Spleen (tissue), 11 donors: ENCODE data around the gene SLC8B1. TPM values are rescaled to one million over a fixed set of nuclear protein-coding genes. Genes with fewer than 3 reads are reported as not detected.

Experiments
- DNase-seq: peaks from one replicate; pipeline ENCODE4 v3.0.0-alpha.2; 2020
- H3K27ac ChIP-seq, 8 donors: fragments of 200-600 bp; sonication (generic) in 7 of 8; 1 replicate in 4 of 8; 2 replicates in 4 of 8; pipeline versions ENCODE4 v1.5.0 to v1.8.0; 2016 to 2021; ENCODE audit warnings: inconsistent platforms in 4 of 8, mild to moderate bottlenecking in 4 of 8, moderate library complexity in 1 of 8
- H3K27me3 ChIP-seq, 7 donors: fragments of 200-600 bp; sonication (generic) in 6 of 7; replicated peaks in 1 of 7; 1 replicate in 4 of 7; 2 replicates in 3 of 7; pipeline versions ENCODE4 v1.5.0 to v1.8.0; 2016 to 2021; ENCODE audit warnings: inconsistent platforms in 3 of 7, mild to moderate bottlenecking in 1 of 7
- H3K36me3 ChIP-seq, 6 donors: fragments of 200-600 bp; sonication (generic) in 5 of 6; 1 replicate in 4 of 6; 2 replicates in 2 of 6; pipeline versions ENCODE4 v1.5.0 to v1.8.0; 2016 to 2021; ENCODE audit warnings: inconsistent platforms in 2 of 6
- H3K4me1 ChIP-seq, 6 donors: fragments of 200-600 bp; sonication (generic) in 5 of 6; 1 replicate in 3 of 6; 2 replicates in 3 of 6; pipeline versions ENCODE4 v1.5.0 to v1.8.0; 2016 to 2021; ENCODE audit warnings: inconsistent platforms in 3 of 6
- H3K4me3 ChIP-seq, 8 donors: fragments of 200-600 bp; sonication (generic) in 7 of 8; 1 replicate in 4 of 8; 2 replicates in 4 of 8; pipeline versions ENCODE4 v1.5.0 to v1.8.0; 2016 to 2021; ENCODE audit warnings: inconsistent platforms in 4 of 8, mild to moderate bottlenecking in 4 of 8, moderate library complexity in 2 of 8
- H3K9me3 ChIP-seq, 8 donors: fragments of 200-600 bp; sonication (generic) in 7 of 8; 1 replicate in 4 of 8; 2 replicates in 4 of 8; pipeline versions ENCODE4 v1.5.0 to v1.8.0; 2016 to 2021; ENCODE audit warnings: inconsistent platforms in 4 of 8
- POLR2A ChIP-seq, 3 donors: fragments of 450-650 bp; IDR thresholded peaks; one replicate each; pipeline ENCODE4 v1.5.1; 2017; ENCODE audit warnings: antibody characterized with exemption in 3 of 3, mild to moderate bottlenecking in 1 of 3
- POLR2AphosphoS5 ChIP-seq, 3 donors: sonication (generic); formaldehyde crosslinking; IDR thresholded peaks; one replicate each; pipeline ENCODE4 v1.5.1; 2017; ENCODE audit warnings: antibody characterized with exemption in 3 of 3
- WGBS, 5 donors: extraction: QIAGEN DNeasy Blood & Tissue Kit in 3 of 5; methylation state at CpG; one replicate each; pipeline versions ENCODE4 v1.1.5 to v1.1.7; 2013 to 2018; 5-methylcytosine and 5-hydroxymethylcytosine counted together
- intact Hi-C: fragments of 100-400 bp; cut with DNase I; formaldehyde crosslinking; loops from one replicate; pipeline ENCODE4 v1.15.0; 2023; ENCODE audit warnings: low total_unique reads
- polyA plus RNA-seq, 3 donors: library from polyadenylated mRNA; stranded (reverse); fragments of 200-250 nt; gene quantifications; one replicate each; pipeline ENCODE4 v1.2.1, GENCODE V29; 2013
- total RNA-seq, 7 donors: library from RNA; depleted of rRNA in 3 of 7; stranded (reverse); fragments of >200 nt in 3 of 7; fragmentation: NEBNext Ultra II Directional in 4 of 7; extraction: Animal tissue kit (Norgen Biotek cat#: 25700) in 4 of 7; gene quantifications; one replicate each; pipeline versions ENCODE4 v1.1.0 to v1.2.1, GENCODE V29; 2016 to 2021
- TF ChIP-seq, protein P1 (sequence below), 11 experiments: fragments of 200-600 bp in 7 of 11; fragments of 450-650 bp in 4 of 11; sonication (generic) in 4 of 11; IDR thresholded peaks in 8 of 11; conservative IDR thresholded peaks in 3 of 11; 1 replicate in 7 of 11; 2 replicates in 4 of 11; pipeline versions ENCODE4 v1.4.0 to v1.8.0; 2016 to 2021; ENCODE audit warnings: antibody characterized with exemption in 11 of 11, inconsistent platforms in 4 of 11, mild to moderate bottlenecking in 1 of 11
- donor health status: healthy with polysubstance abuse.
- donor health status: DM: no; HTN: no; CAD: no; lungs with moderate emphysema.
- donor health status: DM: no; HTN: no; CAD: no.
- donor health status: Bipolar disorder and iron deficiency.
- donor health status: healthy.
- donor health status: DM: no; HTN: no; CAD: no.
- donor health status: DM: yes; HTN: yes; CAD: no.

The SLC8B1 gene
- total and polyA plus RNA-seq, 10 donors = 15.0 to 126 (median 71.1) TPM

DNA sequence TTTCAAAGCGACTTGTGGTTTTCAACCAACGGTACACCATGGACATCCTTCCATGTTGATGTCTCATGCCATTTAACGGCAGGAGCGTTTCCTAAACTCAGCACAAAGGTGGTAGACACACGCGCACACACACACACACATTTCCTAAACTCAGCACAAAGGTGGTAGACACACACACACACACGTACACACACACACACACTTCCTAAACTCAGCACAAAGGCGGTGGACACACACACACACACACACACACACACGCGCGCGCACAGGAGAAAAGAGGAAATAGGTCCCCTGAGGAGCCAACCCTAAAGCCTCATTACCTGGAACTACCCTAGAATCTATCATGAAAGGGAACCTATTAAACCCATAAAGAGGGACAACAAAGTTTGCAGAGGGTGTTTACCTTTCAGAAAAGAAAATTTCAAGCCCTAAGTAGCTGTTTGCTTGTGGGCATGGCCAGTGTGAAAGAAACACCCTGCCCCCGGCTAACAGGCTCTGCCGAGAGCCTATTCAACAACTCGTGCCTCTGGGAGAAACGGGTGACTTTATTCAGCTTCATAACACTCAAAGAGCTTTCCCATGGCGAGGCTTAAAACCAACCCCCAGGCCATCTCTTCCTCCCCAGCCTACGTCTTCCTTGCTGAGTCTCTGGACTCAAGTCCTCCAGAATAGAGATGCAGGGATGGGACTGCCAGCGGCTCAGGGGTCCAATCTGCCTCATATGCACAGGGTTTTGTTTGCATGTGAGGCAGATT lies 31.8 kb downstream of the SLC8B1 start:
- no peaks in the 10 kb centered on the region for H3K27me3 ChIP-seq
- H3K4me3 ChIP-seq = no peak overlapping the region
- peaks cover 4 to 100% (median 70%) of the 10 kb centered on the region in 6 donors for H3K36me3 ChIP-seq
- no peak for DNase-seq
- intact Hi-C loops = no loop called here
- no peaks in the 10 kb centered on the region for H3K9me3 ChIP-seq
- peaks cover 8 to 37% (median 14%) of the 10 kb centered on the region in 6 donors for H3K4me1 ChIP-seq
- TF ChIP-seq POLR2AphosphoS5 (IDR thresholded peaks at IDR 0.05) (no peak), POLR2A (IDR thresholded peaks at IDR 0.05) (no peak)
- TF ChIP-seq, protein P1, sequence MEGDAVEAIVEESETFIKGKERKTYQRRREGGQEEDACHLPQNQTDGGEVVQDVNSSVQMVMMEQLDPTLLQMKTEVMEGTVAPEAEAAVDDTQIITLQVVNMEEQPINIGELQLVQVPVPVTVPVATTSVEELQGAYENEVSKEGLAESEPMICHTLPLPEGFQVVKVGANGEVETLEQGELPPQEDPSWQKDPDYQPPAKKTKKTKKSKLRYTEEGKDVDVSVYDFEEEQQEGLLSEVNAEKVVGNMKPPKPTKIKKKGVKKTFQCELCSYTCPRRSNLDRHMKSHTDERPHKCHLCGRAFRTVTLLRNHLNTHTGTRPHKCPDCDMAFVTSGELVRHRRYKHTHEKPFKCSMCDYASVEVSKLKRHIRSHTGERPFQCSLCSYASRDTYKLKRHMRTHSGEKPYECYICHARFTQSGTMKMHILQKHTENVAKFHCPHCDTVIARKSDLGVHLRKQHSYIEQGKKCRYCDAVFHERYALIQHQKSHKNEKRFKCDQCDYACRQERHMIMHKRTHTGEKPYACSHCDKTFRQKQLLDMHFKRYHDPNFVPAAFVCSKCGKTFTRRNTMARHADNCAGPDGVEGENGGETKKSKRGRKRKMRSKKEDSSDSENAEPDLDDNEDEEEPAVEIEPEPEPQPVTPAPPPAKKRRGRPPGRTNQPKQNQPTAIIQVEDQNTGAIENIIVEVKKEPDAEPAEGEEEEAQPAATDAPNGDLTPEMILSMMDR (IDR thresholded peaks at IDR 0.05 in 8 of 11, conservative IDR thresholded peaks at IDR 0.05 in 3 of 11) = no peak
- peak overlapping the region in 2 of 8 donors; percentile 13 to 18 for H3K27ac ChIP-seq
- 34 to 63% (median 45%) methylated on average over 19 of the region's 19 CpGs for WGBS, 5 donors

DNA sequence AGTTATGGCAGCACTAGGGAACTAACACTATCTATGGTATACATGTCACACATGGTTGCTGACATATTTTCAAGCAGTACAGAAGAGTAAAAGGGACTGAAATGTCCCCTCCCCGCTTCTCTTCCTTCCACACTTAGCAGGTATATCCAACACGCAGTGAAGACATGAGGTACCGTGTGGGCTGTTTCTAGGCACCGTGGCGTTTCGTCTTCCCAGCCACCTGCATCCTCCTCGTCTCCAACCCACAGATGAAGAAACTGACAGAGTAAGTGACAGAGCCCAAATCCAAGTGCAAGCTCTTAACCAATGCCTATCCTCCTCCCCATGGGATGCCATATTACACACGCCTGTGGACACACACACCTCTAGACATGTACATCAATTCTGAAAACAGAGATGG lies 32.4 kb downstream of the SLC8B1 start:
- TF ChIP-seq POLR2AphosphoS5 (IDR thresholded peaks at IDR 0.05) (no peak), POLR2A (IDR thresholded peaks at IDR 0.05) (no peak)
- TF ChIP-seq, protein P1 (IDR thresholded peaks at IDR 0.05 in 8 of 11, conservative IDR thresholded peaks at IDR 0.05 in 3 of 11) = no peak
- WGBS, 5 donors = 69 to 83% (median 72%) methylated on average over 8 of the region's 8 CpGs
- H3K36me3 ChIP-seq = peaks cover 4 to 100% (median 64%) of the 10 kb centered on the region in 6 donors

DNA sequence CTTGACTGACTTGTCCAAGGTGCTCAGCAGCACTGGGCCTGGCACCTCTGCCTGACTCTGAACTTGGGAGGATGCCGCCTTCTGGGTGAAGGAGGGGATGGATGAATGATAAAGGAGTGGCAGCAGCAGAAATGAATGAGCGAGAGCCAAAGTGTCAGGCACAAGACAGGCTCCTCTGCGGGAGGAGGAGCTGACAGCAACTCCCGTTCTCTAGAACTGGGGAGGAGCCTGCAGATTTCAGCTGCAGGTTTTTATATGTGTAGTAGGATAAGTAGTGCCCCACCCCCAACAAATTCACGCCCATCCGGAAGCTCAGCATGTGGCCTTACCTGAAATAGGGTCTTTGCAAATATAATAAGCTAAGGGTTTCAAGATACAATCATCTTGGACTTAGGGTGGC lies 33.1 kb downstream of the SLC8B1 start:
- H3K4me1 ChIP-seq = peaks cover 8 to 45% (median 19%) of the 10 kb centered on the region in 6 donors
- no peak overlapping the region for H3K27ac ChIP-seq
- peaks cover 4 to 100% (median 60%) of the 10 kb centered on the region in 6 donors for H3K36me3 ChIP-seq
- TF ChIP-seq POLR2A (IDR thresholded peaks at IDR 0.05) (no peak), POLR2AphosphoS5 (IDR thresholded peaks at IDR 0.05) (no peak)
- TF ChIP-seq, protein P1 (IDR thresholded peaks at IDR 0.05 in 8 of 11, conservative IDR thresholded peaks at IDR 0.05 in 3 of 11) = no peak
- intact Hi-C loops = no loop called here
- no peak overlapping the region for H3K4me3 ChIP-seq
- DNase-seq = no peak
- H3K9me3 ChIP-seq = no peaks in the 10 kb centered on the region
- WGBS, 5 donors = 91 to 97% (median 95%) methylated on average over 6 of the region's 6 CpGs
- no peaks in the 10 kb centered on the region for H3K27me3 ChIP-seq

More for the DNA sequence above, 32.4 kb downstream of the SLC8B1 start:
- intact Hi-C loops = no loop called here
- Histone ChIP-seq H3K27ac (no peak overlapping the region), H3K9me3 (no peaks in the 10 kb centered on the region), H3K4me1 (peaks cover 8 to 43% (median 19%) of the 10 kb centered on the region in 6 donors), H3K27me3 (no peaks in the 10 kb centered on the region), H3K4me3 (no peak overlapping the region)
- no peak for DNase-seq

DNA sequence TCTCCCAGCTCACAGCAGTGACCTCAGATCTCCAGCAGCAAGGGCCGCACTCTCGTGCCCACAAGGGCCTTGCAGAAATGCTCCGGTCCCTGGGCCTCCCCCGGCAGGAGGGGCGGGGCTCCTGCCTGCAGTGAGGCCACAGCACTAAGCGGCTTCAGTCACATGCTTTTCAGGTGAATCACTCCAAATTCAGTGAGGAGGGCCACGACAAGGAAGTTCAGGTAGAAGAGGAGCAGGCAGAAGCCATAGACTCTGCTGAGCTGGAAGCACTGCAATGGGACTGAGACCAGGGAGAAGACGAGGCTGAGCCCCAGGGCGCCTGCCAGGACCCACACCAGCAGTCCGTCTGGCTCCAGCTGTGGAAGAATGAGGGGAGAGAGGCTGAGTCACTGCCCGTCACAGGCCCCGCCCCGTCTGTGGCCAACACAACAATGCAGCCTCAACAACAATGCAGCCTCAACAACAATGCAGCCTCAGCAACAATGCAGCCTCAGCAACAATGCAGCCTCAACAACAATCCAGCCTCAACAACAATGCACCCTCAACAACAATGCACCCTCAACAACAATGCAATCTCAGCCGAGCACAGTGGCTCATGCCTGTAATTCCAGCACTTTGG lies 35.2 kb downstream of the SLC8B1 start:
- H3K36me3 ChIP-seq = peaks cover 2 to 100% (median 58%) of the 10 kb centered on the region in 6 donors
- TF ChIP-seq, protein P1 (IDR thresholded peaks at IDR 0.05 in 8 of 11, conservative IDR thresholded peaks at IDR 0.05 in 3 of 11) = no peak
- no peak for TF ChIP-seq POLR2A (IDR thresholded peaks at IDR 0.05)
- TF ChIP-seq POLR2AphosphoS5 (IDR thresholded peaks at IDR 0.05) = peak; percentile 17 to 64 (median 19)
- H3K4me1 ChIP-seq = peaks cover 8 to 45% (median 19%) of the 10 kb centered on the region in 6 donors
- H3K27me3 ChIP-seq = no peaks in the 10 kb centered on the region
- DNase-seq = no peak
- no peaks in the 10 kb centered on the region for H3K9me3 ChIP-seq
- 70 to 85% (median 79%) methylated on average over 9 to 14 of the region's 14 CpGs for WGBS, 5 donors
- H3K4me3 ChIP-seq = no peak overlapping the region
- intact Hi-C loops = no loop called here
- peak overlapping the region in 5 of 8 donors; percentile 23 to 50 (median 35) for H3K27ac ChIP-seq
